NT2/D1 (cell line): ENCODE measurements around the gene LY86.

Experiments
- SUZ12 ChIP-seq: IDR thresholded peaks from 2 replicates; pipeline ENCODE4 v1.6.1; 2011; ENCODE audit not compliant: insufficient read length, insufficient read depth; ENCODE audit errors: extremely low read depth
- ZNF274 ChIP-seq: IDR thresholded peaks from 2 replicates; pipeline ENCODE4 v1.6.1; 2011; ENCODE audit warnings: mild to moderate bottlenecking, low read depth, low read length

DNA sequence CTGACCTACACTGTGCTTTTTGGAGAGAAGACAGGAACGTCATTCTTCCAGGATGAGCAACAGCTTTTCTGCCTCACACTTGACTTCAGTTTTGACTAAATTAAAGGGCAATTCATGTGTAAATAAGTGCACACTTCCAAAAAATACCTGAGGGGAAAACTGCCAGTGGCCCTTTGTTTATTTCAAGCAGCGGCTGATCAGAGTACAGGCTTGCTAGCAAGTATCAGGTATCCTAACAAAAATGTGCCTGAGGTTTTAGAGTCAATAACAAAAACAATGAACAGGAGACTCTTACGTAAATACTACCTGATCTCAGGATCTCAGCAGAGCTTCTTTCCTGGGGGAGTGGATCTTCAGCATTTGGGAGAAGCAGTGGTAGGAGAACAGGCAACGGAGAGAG is 12.4 kb downstream of the LY86 start:
- no peak for TF ChIP-seq SUZ12
- no peak for TF ChIP-seq ZNF274
